ENCODE measurements around the gene TLK1.

- TF ChIP-seq CTCF (conservative IDR thresholded peaks at IDR 0.05): no peak
- no peak for TF ChIP-seq EZH2 (IDR thresholded peaks at IDR 0.05; ENCODE audit: low read depth)
Measured at GRCh38 chr2:170975127-170975942, 185.4 kb downstream of the TLK1 start.

Measured in PC-9 (cell line).